CD8-positive, alpha-beta memory T cell (primary cell): Measurements from ENCODE around the gene PHACTR4. TPM values are rescaled to one million over a fixed set of nuclear protein-coding genes. Genes with fewer than 3 reads are reported as not detected.

Experiments used
- CTCF ChIA-PET: fragments of 350-600 bp; sonication (Branson Sonifier 250); formaldehyde crosslinking; loops from one replicate; lab custom pipeline; 2021; ENCODE audit warnings: antibody characterized with exemption; lab: Charles Lee
- POLR2A ChIA-PET: fragments of 350-600 bp; sonication (Branson Sonifier 250); formaldehyde crosslinking; loops from one replicate; lab custom pipeline; 2021; ENCODE audit warnings: antibody characterized with exemption; lab: Charles Lee
- DNase-seq, 5 donors: peaks; one replicate each; pipeline versions ENCODE4 v3.0.0 to v3.0.0-alpha.2; 2020 to 2022; ENCODE audit warnings: mixed read lengths in 1 of 5
- H3K27ac ChIP-seq: one replicate; pipeline ENCODE4 v1.7.0; 2013; ENCODE audit warnings: low read depth, mild to moderate bottlenecking, low read length, moderate library complexity
- H3K27me3 ChIP-seq: 2 replicates; pipeline ENCODE4 v1.7.0; 2013; ENCODE audit warnings: low read length, mild to moderate bottlenecking; ENCODE audit not compliant: insufficient read depth, poor library complexity, severe bottlenecking
- H3K36me3 ChIP-seq: 2 replicates; pipeline ENCODE4 v1.7.0; 2013; ENCODE audit warnings: mild to moderate bottlenecking, low read length, moderate library complexity; ENCODE audit not compliant: insufficient read depth
- H3K4me1 ChIP-seq: 2 replicates; pipeline ENCODE4 v1.7.0; 2013; ENCODE audit warnings: mild to moderate bottlenecking, low read length, moderate library complexity; ENCODE audit not compliant: insufficient read depth
- H3K4me3 ChIP-seq: 2 replicates; pipeline ENCODE4 v1.7.0; 2013; ENCODE audit warnings: mild to moderate bottlenecking, low read length
- H3K9me3 ChIP-seq: 2 replicates; pipeline ENCODE4 v1.7.0; 2013; ENCODE audit warnings: mild to moderate bottlenecking, low read length
- H3K27ac Mint-ChIP-seq, 8 donors: one replicate each; pipeline ENCODE4 v1.8.0; 2020 to 2021; ENCODE audit warnings: mixed read lengths in 8 of 8, mild to moderate bottlenecking in 6 of 8, inconsistent platforms in 3 of 8, moderate library complexity in 3 of 8
- H3K27me3 Mint-ChIP-seq, 2 donors: one replicate each; pipeline ENCODE4 v1.8.0; 2020 to 2021; ENCODE audit warnings: mixed read lengths in 2 of 2, mild to moderate bottlenecking in 1 of 2, moderate library complexity in 1 of 2
- H3K36me3 Mint-ChIP-seq, 3 donors: one replicate each; pipeline ENCODE4 v1.8.0; 2020 to 2021; ENCODE audit warnings: mixed read lengths in 3 of 3, inconsistent platforms in 1 of 3, mild to moderate bottlenecking in 1 of 3
- H3K4me1 Mint-ChIP-seq, 3 donors: one replicate each; pipeline ENCODE4 v1.8.0; 2020 to 2021; ENCODE audit warnings: mixed read lengths in 3 of 3, inconsistent platforms in 1 of 3, mild to moderate bottlenecking in 1 of 3
- H3K4me3 Mint-ChIP-seq, 7 donors: one replicate each; pipeline ENCODE4 v1.8.0; 2020 to 2021; ENCODE audit warnings: mixed read lengths in 7 of 7, mild to moderate bottlenecking in 6 of 7, moderate library complexity in 4 of 7, inconsistent platforms in 2 of 7
- H3K9me3 Mint-ChIP-seq, 5 donors: one replicate each; pipeline ENCODE4 v1.8.0; 2020 to 2022; ENCODE audit warnings: mixed read lengths in 5 of 5, mild to moderate bottlenecking in 3 of 5, moderate library complexity in 2 of 5, inconsistent platforms in 1 of 5
- polyA plus RNA-seq: library from polyadenylated mRNA; unstranded; fragments of 300-500 nt; fragmentation: Illumina TruSeq; gene quantifications from one replicate; pipeline ENCODE4 v1.2.3, GENCODE V29; 2021
- total RNA-seq, 2 experiments: library from RNA; stranded (reverse); gene quantifications; one replicate each; pipeline ENCODE4 v1.2.3, GENCODE V29; 2021

Gene PHACTR4
- total and polyA plus RNA-seq, 3 experiments from 2014 or later, result 23.2 to 24.4 (median 24.1) TPM

DNA sequence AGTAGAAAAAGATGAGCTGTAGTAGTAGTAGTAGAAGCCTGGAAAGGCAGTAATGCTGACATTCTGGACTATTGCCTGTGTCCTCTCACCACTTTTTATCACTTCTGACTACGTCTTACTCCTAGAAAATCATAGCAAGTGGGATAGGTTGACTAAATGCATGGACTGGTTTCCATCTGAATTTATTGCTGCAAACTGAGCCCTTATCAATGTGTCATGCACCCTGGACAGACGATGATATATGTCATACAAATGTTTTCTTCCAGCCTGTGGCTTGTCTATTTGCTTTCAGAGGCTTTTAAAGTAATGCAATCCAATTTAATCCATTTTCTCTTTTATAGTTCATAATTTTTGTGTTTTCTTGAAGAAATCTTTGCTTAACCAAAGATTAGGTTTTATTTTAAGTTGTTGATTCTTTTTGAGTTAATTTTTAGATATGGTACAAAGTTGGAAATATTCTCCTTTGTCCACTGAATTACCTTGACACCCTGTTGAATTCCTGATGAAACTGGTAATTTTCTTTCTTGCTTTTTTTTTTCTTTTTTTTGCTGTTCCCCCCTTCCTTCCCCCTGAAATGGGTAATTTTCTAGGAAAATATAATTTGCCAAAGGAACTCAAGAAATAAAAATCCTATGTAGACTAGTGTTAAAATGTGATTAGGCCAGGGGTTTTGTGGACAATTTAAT lies 47.1 kb downstream of the PHACTR4 start:
- Mint-ChIP-seq H3K27me3 (no peaks in the 10 kb centered on the region), H3K4me1 (peaks cover 13 to 29% (median 17%) of the 10 kb centered on the region in 3 donors), H3K4me3 (peak overlapping the region in 1 of 7 donors; percentile 0), H3K9me3 (no peaks in the 10 kb centered on the region), H3K27ac (peak overlapping the region in 6 of 8 donors; percentile 9 to 95 (median 50)), H3K36me3 (peaks cover 0 to 2% (median under 1%) of the 10 kb centered on the region in 3 donors)
- Histone ChIP-seq H3K9me3 (no peaks in the 10 kb centered on the region), H3K4me3 (no peak overlapping the region), H3K27ac (peak overlapping the region; percentile 69), H3K4me1 (peaks cover 6% of the 10 kb centered on the region), H3K36me3 (no peaks in the 10 kb centered on the region), H3K27me3 (no peaks in the 10 kb centered on the region)
- CTCF ChIA-PET, result no interaction called here
- POLR2A ChIA-PET, result interaction anchor here (1.4 kb wide), 1 partner anchor 164 kb away, joined by 3 read pairs; no protein-coding TSS in a partner anchor
- no peak for DNase-seq

DNA sequence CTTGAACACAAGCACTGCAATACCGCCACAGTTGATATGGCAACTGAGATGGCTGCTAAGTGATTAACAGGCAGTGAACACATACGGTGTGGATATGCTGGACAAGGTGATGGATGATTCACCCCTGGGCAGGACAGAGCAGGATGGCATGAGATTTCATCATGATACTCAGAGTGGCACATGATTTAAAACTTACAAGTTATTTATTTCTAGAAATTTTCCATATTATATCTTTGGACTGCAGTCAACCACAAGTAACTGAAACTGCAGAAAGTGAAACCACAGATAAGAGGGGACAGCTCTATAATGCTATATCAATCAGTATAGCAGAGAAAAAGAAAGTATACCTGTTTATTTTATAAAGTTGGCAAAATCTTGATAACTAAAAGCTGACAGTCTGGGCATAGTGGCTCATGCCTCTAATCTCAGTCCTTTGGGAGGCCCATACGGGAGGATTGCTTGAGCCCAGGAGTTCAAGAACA lies 47.9 kb downstream of the PHACTR4 start:
- H3K36me3 Mint-ChIP-seq, result peaks cover 0 to 1% (median 0%) of the 10 kb centered on the region in 3 donors
- Histone ChIP-seq H3K36me3 (no peaks in the 10 kb centered on the region), H3K4me3 (no peak overlapping the region), H3K4me1 (peaks cover 6% of the 10 kb centered on the region), H3K9me3 (no peaks in the 10 kb centered on the region), H3K27ac (peak overlapping the region; percentile 69), H3K27me3 (no peaks in the 10 kb centered on the region)
- no peaks in the 10 kb centered on the region for H3K27me3 Mint-ChIP-seq
- peak overlapping the region; percentile 9 to 95 (median 74) for H3K27ac Mint-ChIP-seq
- ChIA-PET POLR2A (no interaction called here), CTCF (interaction anchor here (0.7 kb wide), 1 partner anchor 125 kb away, joined by 3 read pairs; no protein-coding TSS in a partner anchor)
- peaks cover 13 to 29% (median 17%) of the 10 kb centered on the region in 3 donors for H3K4me1 Mint-ChIP-seq
- DNase-seq, result no peak
- H3K4me3 Mint-ChIP-seq, result peak overlapping the region in 6 of 7 donors; percentile 37 to 88 (median 66)
- H3K9me3 Mint-ChIP-seq, result no peaks in the 10 kb centered on the region

DNA sequence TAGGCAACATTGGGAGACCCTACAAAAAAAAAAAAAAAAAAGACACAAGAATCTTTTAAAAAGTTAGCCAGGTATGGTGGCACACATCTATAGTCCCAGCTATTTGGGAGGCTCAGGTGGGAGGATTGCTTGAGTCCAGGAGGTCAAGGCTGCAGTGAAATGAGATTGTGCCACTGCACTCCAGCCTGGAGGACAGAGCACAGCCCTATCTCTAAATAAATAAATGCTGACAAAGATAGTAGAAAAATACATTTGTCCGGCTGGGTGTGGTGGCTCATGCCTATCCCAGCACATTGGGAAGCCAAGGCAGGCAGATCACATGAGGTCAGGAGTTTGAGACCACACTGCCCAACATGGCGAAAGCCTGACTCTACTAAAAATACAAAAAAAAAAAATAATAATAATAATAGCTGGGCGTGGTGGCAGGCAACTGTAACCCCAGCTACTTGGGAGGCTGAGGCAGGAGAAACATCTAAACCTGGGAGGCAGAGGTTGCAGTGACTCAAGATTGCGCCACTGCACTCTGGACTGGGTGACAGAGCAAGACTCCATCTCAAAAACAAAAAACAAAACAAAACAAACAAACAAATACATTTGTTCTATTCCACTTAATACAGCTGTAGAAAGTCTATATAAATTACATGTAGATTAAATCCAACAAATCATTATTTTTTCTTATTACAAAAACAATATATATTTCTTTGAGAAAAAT lies 48.5 kb downstream of the PHACTR4 start:
- Mint-ChIP-seq H3K4me1 (peaks cover 13 to 29% (median 17%) of the 10 kb centered on the region in 3 donors), H3K4me3 (peak overlapping the region in 6 of 7 donors; percentile 37 to 88 (median 66)), H3K27ac (peak overlapping the region in 7 of 8 donors; percentile 12 to 95 (median 76)), H3K36me3 (peaks cover 0 to 1% (median 0%) of the 10 kb centered on the region in 3 donors), H3K27me3 (no peaks in the 10 kb centered on the region), H3K9me3 (no peaks in the 10 kb centered on the region)
- ChIA-PET CTCF (interaction anchor here (0.7 to 1.3 kb wide), 2 partner anchors 124 to 459 kb away, joined by 3 read pairs; no protein-coding TSS in a partner anchor), POLR2A (no interaction called here)
- peak overlapping the region; percentile 69 for H3K27ac ChIP-seq
- no peaks in the 10 kb centered on the region for H3K9me3 ChIP-seq
- no peaks in the 10 kb centered on the region for H3K36me3 ChIP-seq
- H3K4me1 ChIP-seq, result peaks cover 6% of the 10 kb centered on the region
- H3K27me3 ChIP-seq, result no peaks in the 10 kb centered on the region
- no peak overlapping the region for H3K4me3 ChIP-seq
- DNase-seq, result no peak

DNA sequence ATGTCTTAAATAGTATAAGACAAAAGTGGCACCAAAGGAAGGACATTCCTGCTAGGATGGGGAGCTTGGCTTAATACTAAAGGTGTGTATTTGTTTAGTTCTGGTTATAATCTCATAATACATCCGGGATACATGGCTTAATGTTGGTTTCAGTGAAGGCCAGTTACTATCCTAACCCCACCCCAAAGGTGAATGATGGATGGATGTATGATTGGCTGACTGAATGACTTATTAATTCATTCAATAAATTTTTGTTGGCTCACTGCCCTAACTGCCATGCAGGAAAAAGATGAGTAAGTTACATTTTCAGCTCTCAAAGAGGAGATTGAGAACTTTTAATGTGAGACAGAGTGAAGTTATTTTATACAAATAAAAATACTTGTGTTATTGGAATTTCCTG lies 52.2 kb downstream of the PHACTR4 start:
- no peak overlapping the region for H3K4me3 ChIP-seq
- Mint-ChIP-seq H3K36me3 (peaks cover 2 to 14% (median 3%) of the 10 kb centered on the region in 3 donors), H3K4me3 (no peak overlapping the region), H3K27me3 (no peaks in the 10 kb centered on the region), H3K4me1 (peaks cover 11 to 17% (median 15%) of the 10 kb centered on the region in 3 donors), H3K27ac (no peak overlapping the region), H3K9me3 (no peaks in the 10 kb centered on the region)
- no peak for DNase-seq
- ChIA-PET POLR2A (no interaction called here), CTCF (no interaction called here)
- H3K27me3 ChIP-seq, result no peaks in the 10 kb centered on the region
- H3K9me3 ChIP-seq, result no peaks in the 10 kb centered on the region
- peaks cover 6% of the 10 kb centered on the region for H3K4me1 ChIP-seq
- H3K36me3 ChIP-seq, result no peaks in the 10 kb centered on the region
- no peak overlapping the region for H3K27ac ChIP-seq

DNA sequence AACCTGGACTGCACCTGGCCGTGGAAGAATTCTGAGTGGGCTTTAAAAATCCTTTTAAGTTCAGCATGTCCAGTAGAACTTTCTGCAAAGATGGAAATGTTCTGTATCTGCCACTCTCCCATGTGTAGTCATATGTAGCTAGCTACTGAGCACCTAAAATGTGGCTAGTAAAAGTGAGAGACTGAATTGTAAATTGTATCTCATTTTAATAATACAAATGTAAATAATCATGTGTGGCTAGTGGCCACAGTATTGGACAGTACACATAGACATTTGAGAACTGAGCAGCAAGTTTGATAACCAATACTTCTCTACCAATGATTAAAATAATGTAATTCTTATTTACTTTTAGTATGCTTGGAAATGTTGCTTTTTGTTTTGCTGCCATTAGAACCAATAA lies 57.3 kb downstream of the PHACTR4 start:
- Histone ChIP-seq H3K9me3 (no peaks in the 10 kb centered on the region), H3K27ac (no peak overlapping the region), H3K27me3 (no peaks in the 10 kb centered on the region), H3K4me3 (no peak overlapping the region), H3K4me1 (no peaks in the 10 kb centered on the region), H3K36me3 (no peaks in the 10 kb centered on the region)
- H3K27ac Mint-ChIP-seq, result no peak overlapping the region
- no peaks in the 10 kb centered on the region for H3K27me3 Mint-ChIP-seq
- H3K9me3 Mint-ChIP-seq, result no peaks in the 10 kb centered on the region
- ChIA-PET POLR2A (no interaction called here), CTCF (no interaction called here)
- no peak for DNase-seq
- peaks cover 0 to 9% (median 4%) of the 10 kb centered on the region in 3 donors for H3K4me1 Mint-ChIP-seq
- H3K4me3 Mint-ChIP-seq, result no peak overlapping the region
- peaks cover 3 to 19% (median 4%) of the 10 kb centered on the region in 3 donors for H3K36me3 Mint-ChIP-seq

DNA sequence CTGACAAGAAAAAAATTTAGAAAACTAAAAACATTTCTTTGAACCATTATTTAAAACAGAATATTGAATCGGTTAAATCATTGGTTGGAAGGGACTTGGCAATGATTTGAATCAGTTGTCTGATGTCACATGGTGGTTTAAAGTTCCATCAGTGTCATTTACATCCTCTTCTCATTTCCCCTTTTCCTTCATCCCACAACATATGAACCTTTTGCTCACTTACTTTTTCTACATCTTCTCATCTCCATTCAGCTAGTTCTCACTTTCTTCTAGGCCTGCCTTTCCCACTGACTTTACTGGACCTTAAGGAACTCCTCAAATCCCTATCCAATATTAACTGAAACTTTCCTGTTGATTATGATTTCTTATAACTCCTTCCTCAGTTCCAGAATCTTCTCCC lies 58.5 kb downstream of the PHACTR4 start:
- Mint-ChIP-seq H3K27ac (no peak overlapping the region), H3K4me1 (peaks cover 0 to 9% (median 4%) of the 10 kb centered on the region in 3 donors), H3K36me3 (peaks cover 3 to 19% (median 4%) of the 10 kb centered on the region in 3 donors), H3K9me3 (no peaks in the 10 kb centered on the region), H3K4me3 (no peak overlapping the region), H3K27me3 (no peaks in the 10 kb centered on the region)
- H3K4me3 ChIP-seq, result no peak overlapping the region
- no peaks in the 10 kb centered on the region for H3K27me3 ChIP-seq
- CTCF ChIA-PET, result interaction anchor here (1.2 kb wide), 1 partner anchor 15 kb away, joined by 3 read pairs; no protein-coding TSS in a partner anchor
- no peaks in the 10 kb centered on the region for H3K36me3 ChIP-seq
- no peak overlapping the region for H3K27ac ChIP-seq
- POLR2A ChIA-PET, result no interaction called here
- DNase-seq, result no peak
- H3K4me1 ChIP-seq, result no peaks in the 10 kb centered on the region
- no peaks in the 10 kb centered on the region for H3K9me3 ChIP-seq

DNA sequence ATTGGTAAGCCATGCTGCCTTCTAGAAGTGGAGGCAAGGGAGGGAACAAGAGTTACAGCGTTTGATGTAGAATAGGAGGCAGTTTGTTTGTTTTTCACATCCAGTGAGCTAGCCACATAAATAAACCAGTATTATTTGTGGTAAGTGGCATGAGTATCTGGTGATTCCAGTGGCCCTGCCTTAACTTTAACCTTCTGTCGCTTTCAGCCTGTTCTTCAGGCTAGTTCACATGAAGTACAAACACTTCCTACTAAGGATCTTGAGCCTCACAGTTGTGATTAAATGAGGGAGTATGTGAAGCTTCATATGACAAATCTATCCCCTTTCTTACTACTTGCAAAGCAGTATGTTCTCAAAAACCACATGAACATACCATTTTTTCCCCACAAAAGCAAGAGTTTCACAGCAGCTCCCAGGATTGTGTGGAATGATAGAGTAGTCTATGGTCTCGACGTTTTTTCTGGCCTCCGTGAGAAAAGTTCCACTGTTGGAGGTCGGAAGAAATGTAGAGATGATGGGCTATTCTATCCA lies 59.5 kb downstream of the PHACTR4 start:
- no peaks in the 10 kb centered on the region for H3K27me3 ChIP-seq
- H3K4me3 Mint-ChIP-seq, result no peak overlapping the region
- no peaks in the 10 kb centered on the region for H3K27me3 Mint-ChIP-seq
- no peaks in the 10 kb centered on the region for H3K9me3 ChIP-seq
- no peaks in the 10 kb centered on the region for H3K36me3 ChIP-seq
- no peaks in the 10 kb centered on the region for H3K9me3 Mint-ChIP-seq
- H3K4me1 ChIP-seq, result no peaks in the 10 kb centered on the region
- DNase-seq, result no peak
- no peak overlapping the region for H3K4me3 ChIP-seq
- H3K27ac Mint-ChIP-seq, result peak overlapping the region in 1 of 8 donors; percentile 78
- H3K27ac ChIP-seq, result no peak overlapping the region
- POLR2A ChIA-PET, result interaction anchor here (0.7 kb wide), 1 partner anchor 382 kb away, joined by 3 read pairs; no protein-coding TSS in a partner anchor
- peaks cover 0 to 9% (median 4%) of the 10 kb centered on the region in 3 donors for H3K4me1 Mint-ChIP-seq
- peaks cover 3 to 19% (median 4%) of the 10 kb centered on the region in 3 donors for H3K36me3 Mint-ChIP-seq
- CTCF ChIA-PET, result interaction anchor here (1.2 kb wide), 1 partner anchor 14 kb away, joined by 3 read pairs; no protein-coding TSS in a partner anchor
